ENCODE results near the gene RTN4R. TPM values are rescaled to one million over a fixed set of nuclear protein-coding genes. Genes with fewer than 3 reads are reported as not detected.

Gene RTN4R
- total RNA-seq, 1 donor from 2014 or later, result 2.6 TPM

GRCh38 chr22:20247010-20247505 is 21.1 kb downstream of the RTN4R start:
- peaks cover 29 to 56% (median 37%) of the 10 kb centered on the region in 3 donors for H3K4me1 ChIP-seq (ENCODE audit: control insufficient read depth in 3 of 3, insufficient read depth in 3 of 3, low read length in 3 of 3)
- no peaks in the 10 kb centered on the region for H3K36me3 ChIP-seq (ENCODE audit: control insufficient read depth in 3 of 3, insufficient read depth in 3 of 3, low read length in 3 of 3)

GRCh38 chr22:20246368-20247009 is 21.6 kb downstream of the RTN4R start:
- Histone ChIP-seq H3K36me3 (ENCODE audit: control insufficient read depth in 3 of 3, insufficient read depth in 3 of 3, low read length in 3 of 3) (no peaks in the 10 kb centered on the region), H3K27me3 (ENCODE audit: control insufficient read depth in 3 of 3, insufficient read depth in 3 of 3, low read length in 3 of 3) (peaks cover 4 to 15% (median 6%) of the 10 kb centered on the region in 3 donors), H3K27ac (ENCODE audit: low read depth, low read length) (no peak overlapping the region), H3K9me3 (ENCODE audit: control insufficient read depth in 3 of 3, low read length in 3 of 3) (no peaks in the 10 kb centered on the region), H3K4me1 (ENCODE audit: control insufficient read depth in 3 of 3, insufficient read depth in 3 of 3, low read length in 3 of 3) (peaks cover 29 to 58% (median 37%) of the 10 kb centered on the region in 3 donors), H3K4me3 (ENCODE audit: low read length in 3 of 3) (no peak overlapping the region), H3K9ac (ENCODE audit: low read depth in 1 of 3, low read length in 3 of 3) (peak overlapping the region in 1 of 3 donors; percentile 50)

More at GRCh38 chr22:20247010-20247505, 21.1 kb downstream of the RTN4R start:
- H3K4me3 ChIP-seq (ENCODE audit: low read length in 3 of 3), result no peak overlapping the region
- H3K27ac ChIP-seq (ENCODE audit: low read depth, low read length), result no peak overlapping the region
- H3K9ac ChIP-seq (ENCODE audit: low read depth in 1 of 3, low read length in 3 of 3), result peak overlapping the region in 1 of 3 donors; percentile 50
- H3K9me3 ChIP-seq (ENCODE audit: control insufficient read depth in 3 of 3, low read length in 3 of 3), result no peaks in the 10 kb centered on the region
- H3K27me3 ChIP-seq (ENCODE audit: control insufficient read depth in 3 of 3, insufficient read depth in 3 of 3, low read length in 3 of 3), result peaks cover 4 to 14% (median 6%) of the 10 kb centered on the region in 3 donors

- peaks cover 32 to 62% (median 38%) of the 10 kb centered on the region in 3 donors for H3K4me1 ChIP-seq (ENCODE audit: control insufficient read depth in 3 of 3, insufficient read depth in 3 of 3, low read length in 3 of 3)
- no peak overlapping the region for H3K9ac ChIP-seq (ENCODE audit: low read depth in 1 of 3, low read length in 3 of 3)
- no peak overlapping the region for H3K27ac ChIP-seq (ENCODE audit: low read depth, low read length)
- peaks cover 4 to 15% (median 6%) of the 10 kb centered on the region in 3 donors for H3K27me3 ChIP-seq (ENCODE audit: control insufficient read depth in 3 of 3, insufficient read depth in 3 of 3, low read length in 3 of 3)
- no peaks in the 10 kb centered on the region for H3K36me3 ChIP-seq (ENCODE audit: control insufficient read depth in 3 of 3, insufficient read depth in 3 of 3, low read length in 3 of 3)
- no peak overlapping the region for H3K4me3 ChIP-seq (ENCODE audit: low read length in 3 of 3)
- no peaks in the 10 kb centered on the region for H3K9me3 ChIP-seq (ENCODE audit: control insufficient read depth in 3 of 3, low read length in 3 of 3)
Observed at GRCh38 chr22:20245577-20246367, 22.3 kb downstream of the RTN4R start.

GRCh38 chr22:20244691-20245576 is 23.2 kb downstream of the RTN4R start:
- Histone ChIP-seq H3K9me3 (ENCODE audit: control insufficient read depth in 3 of 3, low read length in 3 of 3) (no peaks in the 10 kb centered on the region), H3K27ac (ENCODE audit: low read depth, low read length) (no peak overlapping the region), H3K4me3 (ENCODE audit: low read length in 3 of 3) (no peak overlapping the region)

GRCh38 chr22:20244250-20244648 is 23.9 kb downstream of the RTN4R start:
- H3K9ac ChIP-seq (ENCODE audit: low read depth in 1 of 3, low read length in 3 of 3), result peak overlapping the region in 1 of 3 donors; percentile 25
- H3K4me1 ChIP-seq (ENCODE audit: control insufficient read depth in 3 of 3, insufficient read depth in 3 of 3, low read length in 3 of 3), result peaks cover 28 to 63% (median 40%) of the 10 kb centered on the region in 3 donors
- H3K27me3 ChIP-seq (ENCODE audit: control insufficient read depth in 3 of 3, insufficient read depth in 3 of 3, low read length in 3 of 3), result peaks cover 4 to 15% (median 6%) of the 10 kb centered on the region in 3 donors

More at GRCh38 chr22:20244691-20245576, 23.2 kb downstream of the RTN4R start:
- H3K27me3 ChIP-seq (ENCODE audit: control insufficient read depth in 3 of 3, insufficient read depth in 3 of 3, low read length in 3 of 3), result peaks cover 4 to 15% (median 6%) of the 10 kb centered on the region in 3 donors
- H3K36me3 ChIP-seq (ENCODE audit: control insufficient read depth in 3 of 3, insufficient read depth in 3 of 3, low read length in 3 of 3), result no peaks in the 10 kb centered on the region
- peaks cover 31 to 64% (median 40%) of the 10 kb centered on the region in 3 donors for H3K4me1 ChIP-seq (ENCODE audit: control insufficient read depth in 3 of 3, insufficient read depth in 3 of 3, low read length in 3 of 3)
- H3K9ac ChIP-seq (ENCODE audit: low read depth in 1 of 3, low read length in 3 of 3), result peak overlapping the region in 1 of 3 donors; percentile 25

GRCh38 chr22:20243537-20244249 is 24.4 kb downstream of the RTN4R start:
- Histone ChIP-seq H3K9ac (ENCODE audit: low read depth in 1 of 3, low read length in 3 of 3) (no peak overlapping the region), H3K36me3 (ENCODE audit: control insufficient read depth in 3 of 3, insufficient read depth in 3 of 3, low read length in 3 of 3) (no peaks in the 10 kb centered on the region), H3K4me1 (ENCODE audit: control insufficient read depth in 3 of 3, insufficient read depth in 3 of 3, low read length in 3 of 3) (peaks cover 22 to 63% (median 40%) of the 10 kb centered on the region in 3 donors), H3K27ac (ENCODE audit: low read depth, low read length) (no peak overlapping the region), H3K9me3 (ENCODE audit: control insufficient read depth in 3 of 3, low read length in 3 of 3) (no peaks in the 10 kb centered on the region), H3K4me3 (ENCODE audit: low read length in 3 of 3) (no peak overlapping the region), H3K27me3 (ENCODE audit: control insufficient read depth in 3 of 3, insufficient read depth in 3 of 3, low read length in 3 of 3) (peaks cover 4 to 15% (median 6%) of the 10 kb centered on the region in 3 donors)

More at GRCh38 chr22:20244250-20244648, 23.9 kb downstream of the RTN4R start:
- H3K4me3 ChIP-seq (ENCODE audit: low read length in 3 of 3), result no peak overlapping the region
- H3K9me3 ChIP-seq (ENCODE audit: control insufficient read depth in 3 of 3, low read length in 3 of 3), result no peaks in the 10 kb centered on the region
- no peaks in the 10 kb centered on the region for H3K36me3 ChIP-seq (ENCODE audit: control insufficient read depth in 3 of 3, insufficient read depth in 3 of 3, low read length in 3 of 3)
- no peak overlapping the region for H3K27ac ChIP-seq (ENCODE audit: low read depth, low read length)

- no peak overlapping the region for H3K9ac ChIP-seq (ENCODE audit: low read depth in 1 of 3, low read length in 3 of 3)
- no peak overlapping the region for H3K27ac ChIP-seq (ENCODE audit: low read depth, low read length)
- no peaks in the 10 kb centered on the region for H3K9me3 ChIP-seq (ENCODE audit: control insufficient read depth in 3 of 3, low read length in 3 of 3)
- H3K4me3 ChIP-seq (ENCODE audit: low read length in 3 of 3), result no peak overlapping the region
- peaks cover 4 to 15% (median 6%) of the 10 kb centered on the region in 3 donors for H3K27me3 ChIP-seq (ENCODE audit: control insufficient read depth in 3 of 3, insufficient read depth in 3 of 3, low read length in 3 of 3)
- H3K36me3 ChIP-seq (ENCODE audit: control insufficient read depth in 3 of 3, insufficient read depth in 3 of 3, low read length in 3 of 3), result no peaks in the 10 kb centered on the region
- peaks cover 22 to 63% (median 40%) of the 10 kb centered on the region in 3 donors for H3K4me1 ChIP-seq (ENCODE audit: control insufficient read depth in 3 of 3, insufficient read depth in 3 of 3, low read length in 3 of 3)
Observed at GRCh38 chr22:20243176-20243536, 25.0 kb downstream of the RTN4R start.

- Histone ChIP-seq H3K9ac (ENCODE audit: low read depth in 1 of 3, low read length in 3 of 3) (no peak overlapping the region), H3K4me1 (ENCODE audit: control insufficient read depth in 3 of 3, insufficient read depth in 3 of 3, low read length in 3 of 3) (peaks cover 22 to 60% (median 41%) of the 10 kb centered on the region in 3 donors), H3K36me3 (ENCODE audit: control insufficient read depth in 3 of 3, insufficient read depth in 3 of 3, low read length in 3 of 3) (no peaks in the 10 kb centered on the region), H3K9me3 (ENCODE audit: control insufficient read depth in 3 of 3, low read length in 3 of 3) (no peaks in the 10 kb centered on the region), H3K27me3 (ENCODE audit: control insufficient read depth in 3 of 3, insufficient read depth in 3 of 3, low read length in 3 of 3) (peaks cover 4 to 15% (median 6%) of the 10 kb centered on the region in 3 donors), H3K4me3 (ENCODE audit: low read length in 3 of 3) (no peak overlapping the region), H3K27ac (ENCODE audit: low read depth, low read length) (no peak overlapping the region)
Observed at GRCh38 chr22:20242393-20243175, 25.5 kb downstream of the RTN4R start.

Data from skeletal muscle tissue (tissue), 4 donors.